Fibroblast of skin of left quadriceps (primary cell): ENCODE measurements around the gene SYDE2.
"Not testable (repeated sequence)": the region's sequence is repeated elsewhere in the genome, so short reads cannot be mapped to it uniquely, and the experiment has no call there.

ENCODE experiments used
- DNase-seq, 2 experiments: peaks; one replicate each; pipeline ENCODE4 v3.0.0-alpha.2; 2013; ENCODE audit warnings: low read depth in 2 of 2

SYDE2 gene

DNA sequence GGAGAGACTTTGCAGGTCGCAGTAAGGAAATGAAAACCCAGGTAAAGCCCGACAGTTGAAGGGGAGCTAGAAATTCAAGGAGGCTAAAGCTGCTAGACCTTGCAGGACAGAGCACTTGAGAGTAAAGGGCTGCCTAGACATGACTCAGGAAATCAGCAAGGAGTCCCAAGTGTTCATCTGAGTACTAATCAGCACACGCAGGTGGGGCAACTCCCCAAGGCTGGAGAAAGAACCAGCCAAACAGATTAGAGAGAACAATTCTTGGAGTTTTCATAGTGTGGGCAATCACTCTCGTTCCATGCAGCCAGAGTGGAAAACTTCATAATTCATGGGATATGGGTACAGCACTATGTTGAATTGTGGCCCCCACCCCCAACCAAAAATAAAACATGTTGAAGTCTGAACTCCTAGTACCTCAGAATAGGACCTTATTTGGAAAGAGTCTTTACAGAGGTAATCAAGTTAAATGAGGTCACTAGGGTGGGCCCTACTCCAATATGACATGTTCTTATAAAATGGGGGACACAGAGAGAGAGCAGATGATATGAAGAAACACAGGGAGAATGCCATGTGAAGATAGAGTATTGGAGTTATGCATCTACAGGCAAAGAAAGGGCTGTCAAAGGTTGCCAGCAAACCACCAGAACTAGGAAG is 28.0 kb downstream of the SYDE2 start:
- DNase-seq, result no peak

DNA sequence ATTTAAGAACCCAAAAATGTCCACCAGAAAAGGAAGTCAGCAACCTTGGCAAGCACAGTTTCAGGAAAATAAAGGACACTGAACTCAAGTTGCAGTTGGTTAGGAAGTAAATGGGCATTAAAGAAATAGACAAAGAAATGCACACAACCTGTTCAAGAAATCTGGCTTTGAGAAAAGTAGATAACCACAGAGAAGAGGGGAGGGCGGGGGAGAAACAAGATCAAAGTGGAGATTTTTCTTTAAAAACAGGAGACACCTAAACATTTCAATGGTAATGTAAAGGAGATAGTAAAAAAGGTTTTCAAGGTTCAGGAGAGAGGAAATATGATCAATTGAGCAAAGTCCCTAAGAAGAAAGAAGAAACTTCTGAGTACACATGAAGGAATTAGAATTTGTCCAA is 29.1 kb downstream of the SYDE2 start:
- DNase-seq, result no peak

GRCh38 chr1:85168884-85169283 is 31.9 kb downstream of the SYDE2 start:
- no peak for DNase-seq

- DNase-seq, result no peak
Measured at GRCh38 chr1:85166351-85166750, 34.5 kb downstream of the SYDE2 start.

DNA sequence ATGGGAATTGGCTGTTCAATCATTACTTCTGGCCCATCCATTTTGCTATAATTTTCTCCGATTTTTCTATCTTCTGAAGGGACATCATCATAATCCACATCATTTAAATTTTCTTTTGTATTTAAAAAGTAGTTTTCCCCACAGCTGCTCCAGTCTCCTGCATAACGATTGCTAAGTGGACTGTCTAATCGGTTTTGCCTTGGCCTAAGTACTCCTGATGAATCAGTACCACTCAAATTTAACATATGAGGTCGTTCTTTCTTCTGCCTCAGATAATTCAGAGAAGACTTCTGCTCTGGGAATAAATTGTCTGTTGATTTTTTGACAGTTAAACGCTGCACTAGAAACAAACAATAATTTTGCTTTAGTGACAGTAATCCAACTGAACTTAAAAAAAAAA is 41.9 kb downstream of the SYDE2 start:
- DNase-seq, result no peak

GRCh38 chr1:85157436-85157835 is 43.4 kb downstream of the SYDE2 start:
- DNase-seq, result no peak

DNA sequence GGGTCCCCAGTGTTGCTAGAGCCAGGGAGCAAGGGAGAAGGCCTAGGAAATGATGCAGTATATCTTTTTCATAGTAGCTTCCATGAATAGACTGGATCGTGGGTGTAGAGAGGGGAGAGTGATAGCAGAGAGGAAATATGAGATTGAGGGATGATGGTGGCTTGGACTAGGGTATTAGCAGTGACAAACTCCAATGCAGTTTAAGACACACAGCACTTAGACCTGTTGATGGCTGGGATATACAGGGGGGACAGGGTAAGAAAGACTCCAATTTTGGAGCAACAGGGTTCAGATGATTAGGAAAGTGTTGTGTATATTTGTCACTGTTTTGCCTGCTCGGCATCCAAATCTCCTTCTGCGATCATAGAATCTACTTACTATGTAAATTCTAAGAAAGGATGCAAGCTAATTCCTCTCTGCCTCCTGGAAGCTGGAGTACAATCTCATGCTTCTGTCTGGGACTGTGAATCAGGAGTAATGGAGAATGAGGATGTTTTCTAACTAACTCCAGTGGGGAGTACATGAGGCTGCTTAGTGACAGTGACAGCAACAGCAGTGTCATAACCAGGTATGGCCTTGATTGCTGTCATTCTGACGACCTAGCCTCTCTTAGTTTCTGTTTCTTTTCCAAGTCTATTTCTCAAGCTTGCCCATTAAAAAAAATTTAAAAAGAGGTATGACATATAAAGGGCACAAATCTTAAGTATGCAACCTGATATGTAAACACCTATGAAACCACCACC is 47.5 kb downstream of the SYDE2 start:
- no peak for DNase-seq

DNA sequence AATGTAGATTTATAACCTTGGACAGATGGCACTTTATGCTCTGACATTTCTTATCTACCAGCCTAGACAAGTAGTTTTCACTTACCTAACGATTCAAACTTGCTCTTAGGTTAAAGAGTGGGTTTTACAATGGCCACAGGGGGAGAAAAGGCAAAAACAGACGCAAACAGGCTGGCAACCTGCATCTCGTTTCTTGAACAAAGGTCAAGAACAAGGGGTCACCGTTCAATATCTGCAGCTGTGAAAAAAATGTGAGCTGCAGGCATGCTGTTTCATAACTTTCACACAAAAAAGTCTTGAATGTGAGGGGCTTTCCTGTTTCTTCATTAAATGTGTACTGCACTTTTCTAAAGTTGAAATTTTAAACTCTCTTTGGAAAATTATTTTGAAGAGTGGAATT is 49.4 kb downstream of the SYDE2 start:
- no peak for DNase-seq

- DNase-seq, result no peak
Measured at GRCh38 chr1:85149805-85150204, 51.0 kb downstream of the SYDE2 start.

- DNase-seq, result peak; percentile 16 to 34
Measured at GRCh38 chr1:85148524-85149250, 52.1 kb downstream of the SYDE2 start.

- peak; percentile 52 to 53 for DNase-seq
Measured at GRCh38 chr1:85146972-85147359, 53.9 kb downstream of the SYDE2 start.

- not testable (repeated sequence) for DNase-seq
Measured at GRCh38 chr1:85146298-85146971, 54.4 kb downstream of the SYDE2 start.

DNA sequence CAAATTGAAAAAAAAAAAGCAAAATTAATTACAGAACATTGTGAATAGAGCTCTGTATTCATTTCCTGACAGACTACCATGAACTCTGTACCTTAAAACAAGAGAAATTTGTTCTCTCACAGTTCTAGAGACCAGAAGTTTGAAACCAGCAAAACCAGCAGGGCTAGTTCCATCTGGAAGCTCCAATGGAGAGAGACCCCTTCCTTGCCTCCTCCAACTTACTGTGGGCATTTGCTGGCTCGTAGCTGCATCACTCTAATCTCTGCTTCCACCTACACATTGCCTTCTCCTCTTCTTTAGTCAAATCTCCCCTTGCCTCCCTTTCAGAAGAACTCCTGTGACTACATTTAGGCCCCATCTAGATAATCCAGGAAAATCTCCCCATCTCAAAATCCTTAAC is 56.5 kb downstream of the SYDE2 start:
- no peak for DNase-seq

DNA sequence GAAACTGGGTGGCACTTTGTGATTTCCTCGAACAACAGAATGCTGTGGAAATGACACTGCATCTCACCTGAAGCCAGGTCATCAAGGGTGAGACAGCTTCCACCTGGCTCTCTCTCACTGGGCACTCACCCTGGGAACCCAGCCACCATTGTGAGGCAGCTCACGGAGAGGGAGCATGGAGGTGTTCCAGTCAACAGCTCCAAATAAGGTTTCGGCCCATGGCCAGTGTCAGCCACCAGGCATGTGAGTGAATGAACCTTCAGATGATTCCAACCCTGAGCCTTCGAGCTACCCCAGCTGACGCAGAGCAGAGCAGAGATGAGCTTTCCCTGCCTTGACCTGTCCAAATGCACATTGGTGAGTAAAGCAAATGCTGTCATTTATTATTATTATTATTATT is 58.1 kb downstream of the SYDE2 start:
- no peak for DNase-seq

- not testable (repeated sequence) for DNase-seq
Measured at GRCh38 chr1:85138439-85138838, 62.4 kb downstream of the SYDE2 start.

DNA sequence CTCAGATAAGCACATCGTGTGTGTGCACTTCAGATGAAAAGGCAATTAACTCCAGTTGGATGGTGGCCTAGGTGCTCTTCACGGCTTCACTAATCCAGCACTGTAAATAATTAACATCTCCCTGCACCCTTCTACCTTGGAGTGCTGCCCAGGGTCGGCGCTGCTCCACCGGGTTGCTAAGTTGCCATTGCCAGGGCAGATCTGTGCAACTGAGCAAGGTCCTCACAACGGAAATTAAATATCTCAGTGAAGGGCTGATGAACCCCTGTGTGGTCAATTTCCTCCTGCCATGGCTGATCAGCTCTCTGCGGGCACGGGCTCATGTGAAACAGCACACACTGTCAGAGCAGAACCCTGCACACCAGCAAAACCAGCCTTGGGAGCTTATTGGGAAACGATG is 63.2 kb downstream of the SYDE2 start:
- no peak for DNase-seq

DNA sequence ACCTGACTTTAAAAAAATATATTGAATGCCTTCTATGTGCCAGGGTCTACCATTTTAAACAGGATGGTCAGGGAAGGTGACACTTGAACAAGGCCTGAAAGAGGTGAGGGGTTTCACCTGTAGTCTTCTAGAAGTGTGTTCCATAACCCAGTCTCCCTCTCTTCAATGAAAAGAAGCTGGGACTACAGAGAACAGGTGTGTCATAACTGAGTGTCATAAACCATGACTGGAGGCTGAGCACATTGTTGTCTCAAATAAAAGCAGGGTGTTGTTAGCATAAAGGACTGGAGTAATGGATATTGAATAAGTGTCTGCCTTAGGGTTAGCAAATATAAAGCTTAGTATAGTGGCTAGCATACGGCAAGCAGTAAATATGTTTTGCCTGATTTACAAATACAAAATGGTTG is 65.4 kb downstream of the SYDE2 start:
- no peak for DNase-seq

- DNase-seq, result peak; percentile 32 to 36
Measured at GRCh38 chr1:85134583-85135391, 66.0 kb downstream of the SYDE2 start.

DNA sequence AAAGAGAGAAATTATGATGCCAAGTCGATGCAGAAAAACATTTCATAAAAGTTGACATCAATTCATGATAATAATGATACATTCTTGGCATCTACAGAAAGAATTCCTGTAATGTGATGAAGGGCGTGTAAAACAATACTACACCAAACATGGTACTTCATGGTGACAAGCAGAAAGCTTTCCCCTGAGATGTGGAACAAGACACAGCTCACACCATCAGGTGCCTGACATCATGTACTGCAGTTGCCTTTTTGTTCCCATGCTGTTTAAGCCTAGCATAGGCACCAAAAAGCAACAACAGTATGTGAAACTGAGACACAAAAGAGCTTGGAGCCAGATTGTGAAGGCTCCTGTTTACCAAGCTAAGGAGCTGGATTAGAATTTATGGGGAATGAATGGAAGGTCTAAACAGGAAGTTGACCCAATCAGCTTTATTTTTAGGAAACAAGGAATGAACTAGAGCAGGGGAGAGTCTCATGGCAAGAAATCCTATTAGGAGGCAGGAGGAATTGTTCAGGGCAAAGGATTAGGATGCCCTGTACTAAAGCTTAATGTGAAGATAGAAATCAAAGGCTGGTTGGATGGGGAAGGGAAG is 67.2 kb downstream of the SYDE2 start:
- DNase-seq, result no peak

DNA sequence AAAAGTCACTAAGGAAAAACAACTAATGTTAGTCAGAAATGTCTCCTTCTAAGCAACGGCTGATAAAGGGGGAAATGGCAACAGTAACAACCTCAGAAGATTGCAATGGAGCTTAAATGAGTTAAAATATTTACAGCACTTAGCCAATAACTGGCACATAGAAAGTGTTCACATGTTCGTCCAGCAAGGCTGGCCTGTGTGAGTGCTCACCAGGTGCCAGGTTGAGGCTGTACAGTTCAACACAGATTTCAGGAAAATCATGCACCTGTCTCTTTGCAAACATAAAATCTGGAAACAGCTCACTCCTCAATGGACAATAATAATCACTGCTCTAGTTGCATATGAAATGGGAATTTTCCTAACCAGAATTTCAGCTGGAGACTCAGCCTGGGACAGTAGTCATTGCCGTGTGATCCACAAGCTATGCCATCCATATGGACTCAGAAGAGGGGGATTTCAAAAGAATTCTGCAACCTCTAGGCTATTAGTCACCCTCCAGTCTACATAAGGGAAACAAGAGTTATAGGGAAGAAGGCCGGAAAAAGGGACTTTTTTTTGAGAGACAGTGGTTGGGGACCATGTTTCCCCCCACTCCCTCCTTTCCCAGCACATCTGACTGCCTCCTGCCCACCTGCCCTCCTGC is 68.6 kb downstream of the SYDE2 start:
- DNase-seq, result no peak

GRCh38 chr1:85128316-85128715 is 72.5 kb downstream of the SYDE2 start:
- peak; percentile 44 to 59 for DNase-seq
